Sigmoid colon (tissue), 4 donors: ENCODE results near the gene SLC5A9.

Source experiments
- CTCF ChIP-seq, 4 experiments: fragments of 450-650 bp in 3 of 4; fragments of 200-600 bp in 1 of 4; IDR thresholded peaks; one replicate each; pipeline ENCODE4 v1.5.1; 2016 to 2019; ENCODE audit warnings: antibody characterized with exemption in 4 of 4, mild to moderate bottlenecking in 3 of 4, moderate library complexity in 2 of 4
- POLR2A ChIP-seq, 2 donors: fragments of 450-650 bp; IDR thresholded peaks; one replicate each; pipeline ENCODE4 v1.6.1; 2016; ENCODE audit warnings: antibody characterized with exemption in 2 of 2, mild to moderate bottlenecking in 2 of 2, moderate library complexity in 2 of 2
- POLR2AphosphoS5 ChIP-seq, 4 donors: sonication (generic); formaldehyde crosslinking; IDR thresholded peaks; one replicate each; pipeline ENCODE4 v1.6.1; 2017; ENCODE audit warnings: antibody characterized with exemption in 4 of 4

GRCh38 chr1:48182439-48182838 is 40.1 kb upstream of the SLC5A9 start:
- no peak for TF ChIP-seq CTCF (IDR thresholded peaks at IDR 0.05)
- TF ChIP-seq POLR2A (IDR thresholded peaks at IDR 0.05): no peak
- no peak for TF ChIP-seq POLR2AphosphoS5 (IDR thresholded peaks at IDR 0.05)
